Transverse colon (tissue), 4 donors: ENCODE measurements around the gene SLC12A7. TPM values are rescaled to one million over a fixed set of nuclear protein-coding genes. Genes with fewer than 3 reads are reported as not detected.

Source experiments
- DNase-seq: peaks from one replicate; pipeline ENCODE4 v3.0.0-alpha.2; 2019
- H3K27ac ChIP-seq, 4 donors: fragments of 200-600 bp; sonication (generic); 2 replicates each; pipeline ENCODE4 v1.5.1; 2016 to 2018; ENCODE audit warnings: inconsistent platforms in 4 of 4
- H3K27me3 ChIP-seq: fragments of 200-600 bp; sonication (generic); 2 replicates; pipeline ENCODE4 v1.5.1; 2017; ENCODE audit warnings: inconsistent platforms
- H3K36me3 ChIP-seq, 4 donors: fragments of 200-600 bp; sonication (generic); 2 replicates each; pipeline ENCODE4 v1.5.1; 2017 to 2019; ENCODE audit warnings: inconsistent platforms in 4 of 4
- H3K4me1 ChIP-seq, 4 donors: fragments of 200-600 bp; sonication (generic); 2 replicates each; pipeline ENCODE4 v1.5.1; 2017 to 2020; ENCODE audit warnings: inconsistent platforms in 4 of 4
- H3K4me3 ChIP-seq, 4 donors: fragments of 200-600 bp; sonication (generic); 1 replicate in 1 of 4; 2 replicates in 3 of 4; pipeline versions ENCODE4 v1.5.1 to v1.6.1; 2017 to 2019; ENCODE audit warnings: inconsistent platforms in 4 of 4
- H3K9me3 ChIP-seq, 2 donors: fragments of 200-600 bp; sonication (generic); 2 replicates each; pipeline ENCODE4 v1.5.1; 2017 to 2019; ENCODE audit warnings: inconsistent platforms in 2 of 2
- CTCF ChIP-seq, 5 experiments: fragments of 200-600 bp in 3 of 5; fragments of 450-650 bp in 2 of 5; sonication (generic) in 3 of 5; IDR thresholded peaks; 1 replicate in 2 of 5; 2 replicates in 3 of 5; pipeline ENCODE4 v1.5.1; 2016 to 2017; ENCODE audit warnings: antibody characterized with exemption in 5 of 5, inconsistent platforms in 3 of 5, mild to moderate bottlenecking in 2 of 5, moderate library complexity in 1 of 5
- EP300 ChIP-seq: sonication (generic); formaldehyde crosslinking; IDR thresholded peaks from one replicate; pipeline ENCODE4 v1.6.1; 2017; ENCODE audit warnings: antibody characterized with exemption, low read depth
- POLR2A ChIP-seq: fragments of 450-650 bp; IDR thresholded peaks from one replicate; pipeline ENCODE4 v1.6.1; 2016; ENCODE audit warnings: antibody characterized with exemption, mild to moderate bottlenecking, moderate library complexity
- POLR2AphosphoS5 ChIP-seq, 3 donors: sonication (generic); formaldehyde crosslinking; IDR thresholded peaks; one replicate each; pipeline ENCODE4 v1.6.1; 2016; ENCODE audit warnings: antibody characterized with exemption in 3 of 3
- whole genome bisulfite sequencing, 2 donors: methylation state at CpG; one replicate each; pipeline ENCODE4 v1.1.5; 2018; ENCODE audit warnings: low coverage in 1 of 2; 5-methylcytosine and 5-hydroxymethylcytosine counted together
- in situ Hi-C, 4 donors: fragments of 200-750 bp; cut with MboI; loops; one replicate each; pipeline versions ENCODE4 v1.15.0 to v1.15.1; 2017; ENCODE audit warnings: low sequenced_read_pairs in 3 of 4, low pct_ligation_motif_present in 1 of 4, low pct_unique_long_range_greater_than_20kb in 1 of 4
- intact Hi-C: fragments of 100-400 bp; cut with DNase I; formaldehyde crosslinking; loops from one replicate; pipeline ENCODE4 v1.15.1; 2023; ENCODE audit warnings: low total_unique reads
- total RNA-seq, 4 donors: library from RNA; depleted of rRNA; stranded (reverse); fragments of >200 nt; gene quantifications; one replicate each; pipeline ENCODE4 v1.1.0, GENCODE V29; 2016

The SLC12A7 gene
- total RNA-seq, 4 donors from 2014 or later: 60.7 to 144 (median 61.4) TPM

GRCh38 chr5:1122511-1123294 lies 10.8 kb upstream of the SLC12A7 start:
- H3K4me1 ChIP-seq: peaks cover 12 to 29% (median 19%) of the 10 kb centered on the region in 4 donors

GRCh38 chr5:1121891-1122290 lies 10.0 kb upstream of the SLC12A7 start:
- H3K9me3 ChIP-seq: no peaks in the 10 kb centered on the region
- 91% methylated on average over 13 of the region's 14 CpGs; no CpG with 5 or more reads in 1 of the 2 donors for WGBS, 2 donors
- no peak for TF ChIP-seq POLR2AphosphoS5 (IDR thresholded peaks at IDR 0.05)
- no peak for TF ChIP-seq EP300
- no peak for TF ChIP-seq CTCF (IDR thresholded peaks at IDR 0.05)
- TF ChIP-seq POLR2A: no peak
- peaks cover 12 to 27% (median 19%) of the 10 kb centered on the region in 4 donors for H3K4me1 ChIP-seq
- intact Hi-C loops (no loop called here), in situ Hi-C loops (no loop called here)
- H3K36me3 ChIP-seq: no peaks in the 10 kb centered on the region
- DNase-seq: no peak
- H3K27ac ChIP-seq: no peak overlapping the region
- no peaks in the 10 kb centered on the region for H3K27me3 ChIP-seq
- H3K4me3 ChIP-seq: no peak overlapping the region

More at GRCh38 chr5:1122511-1123294, 10.8 kb upstream of the SLC12A7 start:
- intact Hi-C loops: no loop called here
- DNase-seq: no peak
- Histone ChIP-seq H3K36me3 (no peaks in the 10 kb centered on the region), H3K27me3 (no peaks in the 10 kb centered on the region), H3K27ac (no peak overlapping the region), H3K9me3 (no peaks in the 10 kb centered on the region), H3K4me3 (no peak overlapping the region)
- WGBS, 2 donors: 90 to 93% methylated on average over 6 to 34 of the region's 34 CpGs
- TF ChIP-seq POLR2A (no peak), EP300 (no peak), POLR2AphosphoS5 (IDR thresholded peaks at IDR 0.05) (no peak), CTCF (IDR thresholded peaks at IDR 0.05) (no peak)
- in situ Hi-C loops: no loop called here

GRCh38 chr5:1121044-1121443 lies 9.2 kb upstream of the SLC12A7 start:
- in situ Hi-C loops: no loop called here
- TF ChIP-seq POLR2A (no peak), POLR2AphosphoS5 (IDR thresholded peaks at IDR 0.05) (no peak), EP300 (no peak), CTCF (IDR thresholded peaks at IDR 0.05) (no peak)
- Histone ChIP-seq H3K9me3 (no peaks in the 10 kb centered on the region), H3K4me1 (peaks cover 12 to 27% (median 19%) of the 10 kb centered on the region in 4 donors), H3K36me3 (no peaks in the 10 kb centered on the region), H3K27me3 (no peaks in the 10 kb centered on the region), H3K4me3 (no peak overlapping the region), H3K27ac (no peak overlapping the region)
- WGBS, 2 donors: 85% methylated on average over 10 of the region's 14 CpGs; no CpG with 5 or more reads in 1 of the 2 donors
- intact Hi-C loops: no loop called here
- no peak for DNase-seq

- 87 to 100% methylated on average over 2 to 41 of the region's 41 CpGs for WGBS, 2 donors
- TF ChIP-seq POLR2AphosphoS5 (IDR thresholded peaks at IDR 0.05) (no peak), POLR2A (no peak), EP300 (no peak), CTCF (IDR thresholded peaks at IDR 0.05) (no peak)
- H3K4me3 ChIP-seq: no peak overlapping the region
- in situ Hi-C loops (no loop called here), intact Hi-C loops (no loop called here)
- DNase-seq: no peak
- H3K9me3 ChIP-seq: no peaks in the 10 kb centered on the region
- peaks cover 12 to 26% (median 19%) of the 10 kb centered on the region in 4 donors for H3K4me1 ChIP-seq
- no peak overlapping the region for H3K27ac ChIP-seq
- no peaks in the 10 kb centered on the region for H3K27me3 ChIP-seq
- H3K36me3 ChIP-seq: no peaks in the 10 kb centered on the region
Measured at GRCh38 chr5:1120236-1120999, 8.6 kb upstream of the SLC12A7 start.
